ENCODE measurements around the gene CCT7. TPM values are rescaled to one million over a fixed set of nuclear protein-coding genes. Genes with fewer than 3 reads are reported as not detected.

Gene CCT7
- total and polyA plus RNA-seq, 8 donors = 124 to 243 (median 147) TPM

GRCh38 chr2:73227086-73227485 lies 7.0 kb upstream of the CCT7 start:
- no peak for TF ChIP-seq POLR2AphosphoS5 (IDR thresholded peaks at IDR 0.05)
- TF ChIP-seq EP300 (IDR thresholded peaks at IDR 0.05) = no peak
- TF ChIP-seq POLR2A (IDR thresholded peaks at IDR 0.05) = no peak
- no peak for TF ChIP-seq CTCF (IDR thresholded peaks at IDR 0.05)
- DNase-seq = no peak
- Histone ChIP-seq H3K27me3 (no peaks in the 10 kb centered on the region), H3K36me3 (peaks cover 43 to 81% (median 80%) of the 10 kb centered on the region in 4 donors), H3K9me3 (no peaks in the 10 kb centered on the region), H3K4me1 (peaks cover 0 to 17% (median under 1%) of the 10 kb centered on the region in 4 donors), H3K27ac (no peak overlapping the region), H3K4me3 (no peak overlapping the region)
- intact Hi-C loops (cut with DNase I; ENCODE audit: low total_unique reads) = no loop called here
- WGBS, 5 donors = 85 to 100% (median 90%) methylated on average over 3 of the region's 3 CpGs

- no peaks in the 10 kb centered on the region for H3K9me3 ChIP-seq
- peaks cover 34 to 66% (median 65%) of the 10 kb centered on the region in 4 donors for H3K36me3 ChIP-seq
- WGBS, 5 donors = 81 to 91% (median 89%) methylated on average over 10 to 14 of the region's 14 CpGs
- intact Hi-C loops (cut with DNase I; ENCODE audit: low total_unique reads) = no loop called here
- DNase-seq = no peak
- no peak for TF ChIP-seq POLR2AphosphoS5 (IDR thresholded peaks at IDR 0.05)
- TF ChIP-seq EP300 (IDR thresholded peaks at IDR 0.05) = no peak
- no peak for TF ChIP-seq POLR2A (IDR thresholded peaks at IDR 0.05)
- TF ChIP-seq CTCF (IDR thresholded peaks at IDR 0.05) = no peak
- H3K27ac ChIP-seq = no peak overlapping the region
- H3K27me3 ChIP-seq = no peaks in the 10 kb centered on the region
- peaks cover 4 to 23% (median 11%) of the 10 kb centered on the region in 4 donors for H3K4me1 ChIP-seq
- H3K4me3 ChIP-seq = no peak overlapping the region
Observed at GRCh38 chr2:73228631-73229030, 5.5 kb upstream of the CCT7 start.

DNA sequence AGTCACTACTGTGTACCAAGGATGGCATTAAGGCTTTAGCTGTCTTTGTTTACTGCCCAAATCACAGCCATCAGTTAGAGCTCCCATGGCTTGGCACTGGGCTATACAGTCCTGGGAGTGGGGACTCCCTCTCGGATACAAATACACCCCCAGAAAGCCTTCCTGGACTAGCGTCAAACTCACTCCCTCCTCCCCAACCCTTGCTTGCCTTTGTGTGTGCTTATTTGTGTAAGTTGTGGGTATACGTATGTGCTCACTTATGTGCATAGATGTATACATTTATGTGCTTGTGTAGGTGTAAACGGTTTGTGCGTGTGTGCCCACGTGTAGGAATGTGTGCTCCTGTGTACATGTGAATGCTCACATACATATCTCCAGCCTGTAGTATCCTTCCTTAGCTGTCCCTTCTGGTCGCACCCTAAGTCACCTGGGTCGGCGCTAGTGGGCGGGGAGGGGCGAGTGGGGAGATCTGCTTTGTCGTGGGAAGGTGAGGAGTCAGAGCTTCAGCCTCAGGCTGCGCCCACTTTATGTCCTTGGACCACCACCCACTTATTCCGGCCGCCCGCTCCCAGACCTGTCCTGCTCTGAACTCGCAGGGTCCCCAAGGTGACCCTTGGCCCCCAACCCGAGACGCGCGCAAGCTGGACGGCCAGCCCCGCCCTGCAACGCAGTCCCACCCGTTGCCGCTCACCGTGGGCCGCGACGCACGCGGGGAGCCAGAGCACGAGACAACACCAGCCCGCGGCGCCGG lies 1.5 kb upstream of the CCT7 start:
- intact Hi-C loops (cut with DNase I; ENCODE audit: low total_unique reads) = no loop called here
- H3K27me3 ChIP-seq = no peaks in the 10 kb centered on the region
- no peaks in the 10 kb centered on the region for H3K9me3 ChIP-seq
- TF ChIP-seq CTCF (IDR thresholded peaks at IDR 0.05) (no peak), POLR2A (IDR thresholded peaks at IDR 0.05) (no peak), POLR2AphosphoS5 (IDR thresholded peaks at IDR 0.05) (no peak), EP300 (IDR thresholded peaks at IDR 0.05) (no peak)
- 1 to 2% (median 1%) methylated on average over 32 to 37 of the region's 37 CpGs for WGBS, 5 donors
- H3K4me3 ChIP-seq = peak overlapping the region; percentile 81 to 85 (median 82)
- peak overlapping the region; percentile 72 to 96 (median 92) for H3K27ac ChIP-seq
- H3K36me3 ChIP-seq = peaks cover 18 to 36% (median 25%) of the 10 kb centered on the region in 4 donors
- peaks cover 20 to 41% (median 39%) of the 10 kb centered on the region in 4 donors for H3K4me1 ChIP-seq
- no peak for DNase-seq

DNA sequence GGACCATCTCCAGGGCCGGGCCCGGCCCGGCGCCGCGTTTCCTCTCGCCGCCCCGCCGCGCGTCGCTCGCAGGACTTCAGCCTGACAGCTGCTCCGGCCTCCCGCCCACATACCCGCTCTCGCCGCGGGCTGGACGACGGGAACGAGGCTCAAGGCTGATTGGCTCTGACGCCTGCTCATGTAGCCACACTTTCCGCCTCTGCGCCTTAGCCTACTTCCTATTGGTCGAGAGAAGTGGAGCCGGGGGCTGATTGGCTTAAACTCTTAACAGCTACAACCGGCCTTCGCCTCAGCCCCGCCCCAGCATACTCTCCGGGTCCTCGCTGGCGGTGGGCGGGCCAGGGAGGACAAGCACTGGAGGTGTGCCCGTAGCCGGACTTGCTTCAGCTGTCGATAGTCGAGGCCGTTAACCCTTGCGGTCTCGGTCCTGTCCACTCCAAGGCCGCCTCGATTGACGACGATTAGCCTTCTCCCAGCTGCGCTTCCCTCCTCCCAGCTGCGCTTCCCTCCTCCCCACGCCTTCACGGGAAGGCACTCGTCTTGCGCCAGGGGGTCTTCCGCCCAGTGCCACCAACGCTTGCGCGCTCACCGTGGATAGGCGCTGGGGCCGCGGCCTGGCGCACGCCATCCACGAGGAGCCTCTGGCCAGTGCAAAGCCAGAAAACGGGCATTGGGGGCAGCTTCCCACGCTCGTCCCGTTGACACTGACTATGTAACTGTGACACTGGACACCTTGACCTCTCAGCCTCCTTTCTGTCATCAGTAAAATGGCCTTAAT lies 765 bp upstream of the CCT7 start, which contains the start of gene PRADC1:
PRADC1 (minus strand) TSS at position 86 of the 778 bp plus-strand sequence; CDS start at position 7, 79 bp downstream.
- Histone ChIP-seq H3K36me3 (peaks cover 11 to 28% (median 19%) of the 10 kb centered on the region in 4 donors), H3K27ac (peak within 1 kb of the TSS; percentile 72 to 96 (median 92)), H3K4me1 (peaks cover 20 to 49% (median 42%) of the 10 kb centered on the region in 4 donors), H3K27me3 (no peaks in the 10 kb centered on the region), H3K4me3 (peak within 1 kb of the TSS; percentile 81 to 85 (median 82)), H3K9me3 (no peaks in the 10 kb centered on the region)
- TF ChIP-seq EP300 (IDR thresholded peaks at IDR 0.05) (no peak), POLR2AphosphoS5 (IDR thresholded peaks at IDR 0.05) (peak; percentile 17 to 78 (median 73)), CTCF (IDR thresholded peaks at IDR 0.05) (no peak), POLR2A (IDR thresholded peaks at IDR 0.05) (peak in 1 of 4 donors; percentile 10)
- peak; percentile 99 to 100 for DNase-seq
- 0 to 1% (median 0%) methylated on average over 23 to 67 of the region's 67 CpGs for WGBS, 5 donors
- intact Hi-C loops (cut with DNase I; ENCODE audit: low total_unique reads) = no loop called here
